GM19025 (cell line): ENCODE results near the gene DNAJC5.
"Not testable (repeated sequence)": the region's sequence is repeated elsewhere in the genome, so short reads cannot be mapped to it uniquely, and the experiment has no call there.

Experiments
- ATAC-seq: cut with Tn5 transposase; IDR thresholded peaks from one replicate; pipeline ENCODE4 v1.9.1; 2021; ENCODE audit warnings: mild to moderate bottlenecking, low read depth, moderate library complexity; ENCODE audit not compliant: unreplicated experiment

Gene DNAJC5

DNA sequence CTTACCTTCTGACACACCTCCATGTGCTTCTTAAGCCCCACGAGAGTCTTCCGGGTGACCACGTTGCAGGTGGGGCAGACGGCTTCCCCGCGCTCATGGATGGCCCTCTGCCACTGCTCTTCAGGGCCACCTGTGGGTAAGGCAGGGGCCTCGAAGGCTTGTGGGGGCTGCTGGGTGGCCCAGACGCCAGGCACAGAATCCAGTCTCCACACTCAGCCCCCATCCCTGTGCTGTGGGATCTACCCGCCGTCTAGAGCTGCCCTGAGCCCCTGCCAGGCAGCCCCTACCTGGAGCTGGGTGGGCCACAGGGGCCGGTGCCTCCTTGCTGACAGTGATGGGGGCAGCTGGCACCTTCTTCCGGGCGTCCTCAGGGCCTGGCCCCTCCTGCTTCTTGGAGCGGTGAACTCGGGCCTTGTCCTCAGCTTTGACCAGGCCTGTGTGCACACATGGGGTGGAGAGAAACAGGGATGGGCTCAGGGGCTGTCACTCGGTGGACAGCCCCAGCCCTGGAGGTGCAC, 68.9 kb downstream of the DNAJC5 start:
- no peak for ATAC-seq

DNA sequence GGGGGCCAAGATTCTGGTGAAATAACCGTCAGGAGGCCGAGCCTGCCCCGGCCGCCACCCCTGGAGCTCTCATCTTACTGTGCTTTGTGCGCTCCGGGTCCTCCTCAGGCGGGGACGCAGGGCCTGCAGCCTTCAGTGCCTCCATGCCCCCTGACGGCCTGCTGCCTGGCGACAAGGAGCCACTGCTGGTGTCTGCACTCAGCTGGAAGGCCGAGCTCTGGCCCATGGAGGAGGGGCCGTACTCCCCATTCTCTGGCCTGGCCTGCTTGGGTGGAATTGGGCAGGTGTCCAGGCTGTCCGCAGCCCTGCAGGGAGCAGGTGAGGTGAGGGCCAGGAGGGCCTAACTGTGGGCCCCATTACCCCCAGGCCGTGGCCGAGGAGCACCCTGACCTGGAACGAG, 69.5 kb downstream of the DNAJC5 start:
- ATAC-seq: no peak

DNA sequence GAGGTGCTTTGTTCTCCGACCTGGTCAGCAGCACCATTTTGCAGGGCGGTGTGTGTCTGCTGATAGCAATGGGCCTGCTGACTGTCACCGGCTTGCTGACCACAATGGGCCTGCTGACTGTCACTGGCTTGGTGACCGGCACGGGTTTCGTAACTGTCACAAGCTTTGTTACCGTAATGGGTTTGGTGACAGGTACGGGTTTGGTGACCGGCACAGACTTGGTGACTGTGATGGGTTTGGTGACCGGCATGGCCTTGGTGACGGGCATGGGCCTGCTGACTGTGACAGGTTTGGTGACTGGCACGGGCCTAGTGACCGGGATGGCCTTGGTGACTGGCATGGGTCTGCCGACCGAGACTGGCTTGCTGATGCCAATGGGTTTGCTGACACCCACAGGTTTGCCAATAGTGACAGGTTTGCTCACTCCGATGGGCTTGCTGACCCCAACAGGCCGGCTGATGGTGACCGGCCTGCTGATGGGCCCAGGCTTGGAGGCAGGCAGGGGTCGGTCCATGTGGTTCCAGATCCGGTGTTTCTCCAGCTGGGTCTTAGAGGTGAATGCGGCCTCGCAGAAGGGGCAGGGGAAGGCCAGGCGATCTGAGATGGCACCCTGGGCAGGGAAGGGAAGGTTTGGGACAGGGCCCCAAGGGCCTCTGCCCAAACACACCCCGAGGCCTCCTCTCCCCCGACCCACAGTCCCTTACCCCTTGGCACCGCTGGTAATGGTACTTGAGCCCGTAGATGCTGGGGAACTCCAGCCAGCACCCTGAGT, 71.4 kb downstream of the DNAJC5 start:
- ATAC-seq: no peak

DNA sequence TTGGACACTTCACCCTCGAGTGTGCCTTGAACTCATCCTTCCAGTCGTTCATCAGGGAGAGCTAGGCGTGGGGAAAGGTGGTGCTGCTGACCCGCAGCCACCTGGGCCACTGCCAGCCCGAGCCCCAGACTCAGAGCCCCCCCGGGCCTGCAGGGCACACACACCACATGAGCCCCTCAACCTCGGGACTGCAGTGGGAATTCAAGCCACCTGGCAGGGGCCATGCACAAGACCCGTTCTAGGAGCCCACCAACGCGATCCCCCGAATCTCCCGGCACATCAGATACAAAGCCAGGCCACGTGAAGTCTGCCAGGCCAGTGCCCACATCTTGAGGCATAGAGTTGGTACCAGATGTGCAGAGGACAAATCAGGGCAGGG, 72.0 kb downstream of the DNAJC5 start:
- no peak for ATAC-seq

DNA sequence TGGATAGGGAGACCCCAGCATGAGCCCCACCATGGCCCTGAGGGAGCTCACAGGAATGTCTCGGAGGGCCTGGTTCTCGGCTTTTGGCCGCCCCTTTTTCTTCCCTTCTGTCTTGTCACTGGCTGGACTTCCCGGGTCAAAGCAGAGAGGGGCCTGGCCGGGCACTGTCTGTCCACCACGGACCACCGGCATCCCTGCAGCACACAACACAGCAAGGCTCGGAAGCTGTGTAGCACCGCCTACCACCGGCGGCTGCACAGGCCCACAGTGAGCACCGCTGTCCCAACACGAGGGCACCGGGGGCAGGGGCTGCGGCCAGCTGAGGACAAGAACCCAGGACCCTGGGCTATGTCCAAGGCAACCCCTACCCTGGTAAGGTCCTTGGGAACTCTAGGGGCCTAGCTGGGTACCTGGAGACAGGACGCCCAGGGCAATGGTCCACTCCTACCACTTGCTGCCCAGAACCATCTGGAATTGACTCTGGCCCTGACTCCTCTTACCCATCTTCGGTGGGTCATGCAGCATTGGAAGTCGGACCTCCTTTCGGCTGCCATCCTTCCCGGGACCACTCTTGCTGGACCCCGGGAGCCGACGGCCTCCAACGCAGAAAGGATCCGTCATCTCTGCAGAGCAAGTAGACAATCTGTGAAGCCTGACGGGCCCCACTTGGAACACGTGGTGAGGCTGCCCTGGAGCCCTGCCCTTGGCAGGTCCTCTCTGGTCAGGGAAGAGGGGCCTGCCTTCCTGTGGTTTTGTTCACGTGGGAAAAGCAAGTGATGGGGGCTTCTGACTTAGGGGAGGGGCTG, 72.6 kb downstream of the DNAJC5 start:
- ATAC-seq: no peak

DNA sequence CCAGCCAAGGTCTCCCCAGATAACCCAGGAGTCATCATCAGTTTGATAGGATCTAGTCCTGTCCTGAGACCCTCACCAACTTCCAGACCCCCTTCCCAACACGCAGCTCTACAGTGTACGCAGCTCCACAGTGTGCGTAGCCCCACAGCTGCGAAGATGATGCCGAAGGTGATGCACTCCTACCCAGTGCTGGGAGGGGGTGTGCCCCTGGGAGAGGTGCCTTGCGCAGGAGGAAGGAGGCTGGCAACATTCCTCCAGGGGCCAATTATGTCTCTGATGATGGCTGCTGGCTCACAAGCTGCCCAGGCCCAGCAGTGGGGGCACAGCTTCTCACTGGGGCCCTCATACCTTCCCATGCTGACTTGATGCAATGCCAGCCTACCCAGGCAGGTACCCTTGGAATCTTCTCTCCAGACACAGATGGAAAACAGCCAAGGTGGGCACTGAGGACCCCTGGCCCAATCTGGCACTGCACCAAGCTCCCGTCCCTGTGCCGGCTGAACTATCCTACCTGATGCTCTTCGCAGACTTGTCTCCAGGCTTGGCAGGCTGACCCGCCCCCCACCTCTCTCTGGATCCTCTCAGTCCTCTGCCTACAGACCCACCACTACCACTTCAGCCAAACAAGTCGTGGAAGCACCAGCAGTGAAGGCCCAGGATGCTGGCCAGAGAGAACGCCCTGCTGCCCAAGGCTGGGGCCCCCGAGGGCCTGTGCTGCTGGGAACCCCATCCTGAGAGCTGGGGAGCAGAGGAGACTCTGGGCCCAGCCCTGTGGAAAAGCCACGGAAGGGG, 73.4 kb downstream of the DNAJC5 start:
- no peak for ATAC-seq

DNA sequence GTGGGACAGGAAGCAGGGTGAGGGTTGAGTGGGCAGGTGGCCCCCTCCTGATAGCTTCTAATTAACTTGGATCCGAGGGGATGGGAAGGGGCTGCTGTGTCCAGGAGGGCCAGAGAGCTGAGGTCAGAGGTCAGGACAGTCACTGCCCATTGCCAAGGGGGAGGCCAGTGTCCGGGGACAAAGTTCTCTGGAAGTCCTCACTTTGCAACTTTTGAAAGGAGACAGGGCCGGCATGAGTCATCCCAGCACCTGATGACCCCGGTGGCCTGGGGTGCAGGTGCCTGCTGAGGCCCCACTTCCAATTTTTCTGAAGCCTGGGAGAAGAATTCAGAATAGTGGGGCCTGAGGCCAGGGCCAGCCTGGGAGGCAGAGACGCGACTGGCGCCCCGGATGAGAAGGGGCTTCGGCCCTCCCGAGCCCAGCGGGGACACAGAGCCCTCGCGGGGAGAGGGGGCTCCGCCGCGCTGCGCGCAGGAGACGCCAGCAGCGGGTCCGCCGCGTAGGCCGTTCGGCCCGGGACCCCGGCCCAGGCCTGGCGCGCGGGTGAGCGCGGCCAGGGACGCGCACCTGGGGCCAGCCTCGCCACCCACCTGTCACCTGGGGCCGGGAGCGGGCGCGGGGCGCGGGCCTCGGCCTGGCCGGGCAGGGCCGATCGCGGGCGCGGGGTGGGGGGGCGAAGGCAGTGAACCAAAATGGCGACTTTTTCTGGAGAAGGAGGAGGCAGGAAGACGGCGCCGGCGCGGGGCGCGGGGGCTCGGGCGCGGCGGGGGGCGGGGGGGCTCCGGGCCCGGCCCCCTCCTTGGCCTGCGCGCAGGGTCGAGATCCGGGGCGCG, 74.2 kb downstream of the DNAJC5 start:
- ATAC-seq: no peak

DNA sequence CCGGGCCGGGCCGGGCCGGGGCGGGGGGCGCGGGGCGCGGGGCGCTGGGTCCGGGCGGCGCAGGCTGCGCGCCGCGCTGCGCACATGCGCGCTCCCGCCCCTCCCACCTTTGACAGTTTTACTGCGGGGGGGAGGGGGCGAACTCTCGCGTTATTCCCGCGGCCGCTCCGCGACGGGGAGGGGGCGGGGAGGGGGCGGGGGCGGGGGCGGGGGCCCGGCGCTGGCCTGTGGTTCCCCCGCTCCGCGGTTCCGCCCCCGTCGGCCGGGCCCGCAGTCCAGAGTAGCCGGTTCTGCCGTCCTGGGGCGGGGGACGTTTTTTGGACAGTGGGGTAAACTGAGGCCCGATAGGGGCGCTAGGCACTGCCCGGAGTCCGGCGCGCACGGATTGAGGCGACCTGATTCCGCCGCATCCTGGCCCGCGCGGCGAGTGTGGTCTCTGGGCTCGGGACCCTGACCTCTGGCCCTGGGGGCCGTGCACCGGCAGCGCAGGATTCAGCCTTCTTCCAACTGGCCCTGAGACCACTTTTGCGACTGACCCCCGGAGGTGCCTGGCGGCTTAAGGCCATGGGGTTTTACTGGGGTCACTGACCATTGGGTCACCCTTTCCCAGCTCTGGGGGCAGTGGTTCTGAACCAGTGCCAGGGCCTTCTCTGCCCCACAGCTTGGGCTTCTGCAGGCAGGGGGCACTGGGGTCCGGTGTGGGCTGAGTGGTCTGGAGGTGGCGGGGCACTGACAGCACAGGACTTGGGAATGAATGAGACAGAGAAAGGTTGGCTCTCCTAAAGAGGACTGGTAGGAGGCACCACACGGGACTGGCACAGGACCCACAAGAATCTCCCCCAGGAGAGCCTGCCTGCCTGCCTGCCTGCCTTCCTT, 75.2 kb downstream of the DNAJC5 start, which contains the start of gene ZNF512B:
TSS of gene ZNF512B (minus strand) at position 93 of the 876 bp plus-strand sequence. CDS start 1,980 bp downstream, outside the sequence.
- no peak for ATAC-seq

DNA sequence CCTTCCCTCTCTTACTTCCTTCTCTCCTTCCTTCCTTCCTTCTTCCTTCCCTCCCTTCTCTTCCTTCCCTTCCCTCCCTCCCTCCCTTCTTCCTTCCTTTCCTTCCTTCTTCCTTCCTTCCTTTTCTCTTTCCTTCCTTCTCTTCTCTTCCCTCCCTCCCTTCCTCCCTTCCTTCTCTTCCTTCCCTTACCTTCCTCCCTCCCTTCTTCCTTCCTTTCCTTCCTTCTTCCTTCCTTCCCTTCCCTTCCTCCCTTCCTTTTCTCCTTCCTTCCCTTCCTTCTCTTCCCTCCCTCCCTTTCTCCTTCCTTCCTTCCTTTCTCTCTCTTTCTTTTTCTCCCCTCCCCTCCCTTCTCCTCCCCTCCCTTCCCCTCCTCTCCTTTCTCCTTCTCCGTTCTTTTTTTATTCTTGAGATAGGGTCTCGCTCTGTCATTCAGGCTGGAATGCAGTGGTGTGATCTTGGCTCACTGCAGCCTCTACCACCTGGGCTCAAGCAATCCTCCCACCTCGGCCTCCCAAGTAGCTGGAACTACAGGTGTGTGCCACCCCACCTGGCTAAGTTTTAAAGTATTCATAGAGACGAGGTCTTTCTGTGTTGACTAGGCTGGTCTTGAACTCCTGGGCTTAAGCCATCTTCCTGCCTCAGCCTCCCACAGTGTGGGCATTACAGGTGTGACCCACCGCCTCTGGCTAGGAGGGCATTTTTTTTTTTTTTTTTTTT, 75.9 kb downstream of the DNAJC5 start:
- ATAC-seq: no peak

DNA sequence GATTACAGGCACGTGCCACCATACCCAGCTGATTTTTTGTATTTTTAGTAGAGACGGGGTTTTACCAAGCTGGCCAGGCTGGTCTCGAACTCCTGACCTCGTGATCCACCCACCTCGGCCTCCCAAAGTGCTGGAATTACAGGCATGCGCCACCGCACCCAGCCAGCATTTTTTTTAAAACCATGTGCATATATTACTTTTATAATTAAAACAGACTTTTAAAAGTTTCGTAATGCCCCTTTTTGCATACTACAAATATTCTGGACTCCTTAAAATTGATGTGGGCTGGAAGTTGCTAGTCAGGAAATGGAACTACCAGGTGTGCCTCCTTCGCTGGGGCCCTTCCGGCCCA, 77.0 kb downstream of the DNAJC5 start:
- ATAC-seq: not testable (repeated sequence)

DNA sequence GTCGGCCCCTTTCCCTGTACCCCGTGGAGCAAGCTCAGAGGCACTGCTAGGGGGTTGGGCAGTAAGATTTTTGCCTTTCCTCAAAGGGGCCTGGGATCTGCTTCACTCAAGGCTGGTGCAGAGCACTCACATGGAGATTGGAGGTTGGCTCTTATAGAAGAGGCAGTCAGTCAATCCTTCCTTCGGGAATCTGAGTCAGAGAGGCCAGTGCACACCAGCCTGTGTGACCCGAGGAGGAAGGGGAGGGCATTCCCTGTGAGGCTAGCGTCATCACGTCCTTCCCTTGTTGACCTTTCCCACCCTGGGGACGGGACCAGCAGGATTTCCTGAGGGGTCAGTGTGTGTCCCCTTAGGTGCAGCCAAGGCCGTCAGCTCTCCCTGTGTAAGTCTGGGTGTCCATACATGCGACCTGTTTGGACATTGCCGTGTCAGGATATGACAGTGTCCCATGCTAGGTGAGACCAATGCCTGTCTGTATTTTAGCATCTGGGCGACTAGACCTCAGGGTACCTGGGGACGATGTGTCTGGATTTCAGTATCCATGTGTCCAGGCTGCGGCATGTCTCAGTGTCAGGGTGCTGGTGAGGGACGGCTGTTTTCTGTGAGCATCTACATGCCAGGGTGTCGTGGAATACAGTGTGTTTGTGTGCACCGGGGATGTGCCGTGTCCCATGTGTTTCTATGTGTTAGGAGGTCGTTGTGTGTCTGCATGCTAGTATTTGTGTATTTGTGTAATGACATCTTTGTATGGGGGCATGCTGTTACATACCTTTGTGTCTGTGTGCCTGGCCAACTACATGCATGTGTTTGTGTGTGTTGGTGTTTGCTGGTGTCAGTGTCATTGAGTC, 77.6 kb downstream of the DNAJC5 start:
- ATAC-seq: no peak

DNA sequence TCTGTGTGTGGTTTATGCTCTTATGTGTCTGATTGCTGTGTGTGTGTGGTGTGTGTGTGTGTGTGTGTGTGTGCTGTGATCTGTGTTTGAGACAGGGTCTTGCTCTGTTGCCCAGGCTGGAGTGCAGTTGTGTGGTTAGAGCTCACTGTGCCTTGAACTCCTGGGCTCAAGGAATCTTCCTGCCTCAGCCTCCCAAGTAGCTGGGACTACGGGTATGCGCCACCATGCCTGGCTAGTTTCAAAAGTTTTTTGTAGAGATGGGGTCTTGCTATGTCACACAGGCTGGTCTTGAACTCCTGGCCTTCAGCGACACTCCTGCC, 78.2 kb downstream of the DNAJC5 start:
- no peak for ATAC-seq

DNA sequence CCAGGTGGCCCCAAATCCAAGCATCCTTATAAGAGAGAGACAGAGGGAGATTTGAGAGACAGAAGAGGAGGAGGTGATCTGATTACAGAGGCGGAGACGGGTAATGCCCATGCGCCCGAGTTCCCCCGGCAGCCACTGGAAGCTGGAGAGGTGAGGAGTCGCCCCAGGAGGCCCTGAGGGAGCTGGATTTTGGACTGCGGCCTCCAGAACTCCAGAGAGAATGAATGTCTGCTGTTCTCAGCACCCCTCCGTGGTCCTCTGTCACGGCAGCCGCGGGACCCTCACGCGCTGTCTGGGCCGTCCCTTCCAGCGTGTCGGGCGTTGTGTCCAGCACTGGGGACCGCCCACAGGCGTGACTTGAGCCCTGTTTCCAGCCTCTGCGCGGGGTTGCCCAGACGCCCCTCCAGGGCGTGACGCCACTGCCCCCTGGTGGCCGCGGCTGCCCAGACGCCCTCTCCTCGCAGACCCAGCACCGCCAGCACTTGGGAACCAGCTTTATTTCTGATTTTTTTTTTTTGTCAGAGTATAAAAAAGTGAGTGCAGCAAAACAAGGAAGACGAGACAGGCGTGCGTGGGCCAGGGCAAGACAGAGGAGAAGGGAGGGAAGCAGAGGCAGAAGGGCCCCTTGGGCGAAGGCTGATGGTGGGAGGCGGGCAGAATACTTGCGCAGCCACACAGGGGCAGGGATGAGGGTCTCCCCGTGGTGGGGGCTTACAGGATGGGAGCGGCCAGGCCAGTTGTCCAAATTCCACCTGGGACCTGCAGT, 78.9 kb downstream of the DNAJC5 start:
- peak; percentile 35 for ATAC-seq

DNA sequence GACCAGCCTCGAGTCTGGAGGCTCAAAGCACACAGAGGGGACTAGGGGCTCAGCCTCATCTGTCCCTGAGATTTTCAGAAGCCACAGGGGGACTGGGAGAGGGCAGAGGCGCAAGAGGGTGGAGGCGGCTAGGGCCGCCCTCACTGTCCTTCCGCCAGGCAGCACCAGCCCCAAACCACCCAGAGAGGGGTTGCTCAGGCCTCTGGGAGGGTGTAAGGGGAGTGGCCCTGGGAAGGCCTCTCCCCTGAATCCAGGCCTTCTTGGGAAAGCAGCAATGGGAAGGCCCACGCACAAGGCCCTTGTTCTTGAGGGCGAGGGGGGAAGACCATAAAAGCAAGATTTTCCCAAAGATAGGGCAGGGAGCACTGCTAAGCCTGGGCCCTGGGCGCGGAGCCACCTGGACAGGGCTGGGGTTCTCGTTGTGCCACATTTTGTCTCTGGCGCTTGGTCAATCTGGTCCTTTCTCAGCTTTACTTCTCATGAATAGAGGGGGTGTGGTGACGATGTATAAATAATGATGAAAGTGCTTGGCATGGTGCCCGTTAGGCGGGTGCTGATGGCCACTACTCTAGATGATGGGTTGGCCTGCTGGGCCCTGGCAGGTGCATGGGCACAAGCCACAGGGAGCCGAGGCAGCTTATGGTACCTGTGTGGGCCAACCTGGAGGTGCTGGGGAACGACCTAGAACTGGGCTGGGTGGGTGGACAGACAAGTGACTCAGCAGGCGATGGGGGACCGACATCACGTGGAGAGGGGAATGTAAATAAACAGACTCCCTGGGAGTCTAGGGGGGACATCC, 79.7 kb downstream of the DNAJC5 start:
- no peak for ATAC-seq

DNA sequence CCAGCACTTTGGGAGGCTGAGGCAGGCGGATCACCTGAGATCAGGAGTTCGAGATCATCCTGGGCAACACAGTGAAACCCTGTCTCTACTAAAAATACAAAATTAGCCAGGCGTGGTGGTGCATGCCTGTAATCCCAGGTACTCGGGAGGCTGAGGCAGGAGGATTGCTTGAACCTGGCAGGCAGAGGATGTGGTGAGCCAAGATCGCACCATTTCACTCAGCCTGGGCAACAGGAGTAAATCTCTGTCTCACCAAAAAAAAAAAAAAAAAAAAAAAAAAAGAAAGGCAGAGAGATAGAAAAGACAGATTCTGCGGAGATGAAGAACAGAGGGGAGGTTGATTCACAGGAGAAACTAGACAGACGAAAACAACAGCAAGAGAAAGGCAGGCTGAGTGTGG, 81.6 kb downstream of the DNAJC5 start:
- not testable (repeated sequence) for ATAC-seq
